SKM-1 (cell line): ENCODE data around the gene G6PC3.

Source experiments
- DNase-seq: peaks from one replicate; lab custom pipeline; 2025; ENCODE audit not compliant: unreplicated experiment; lab: John Stamatoyannopoulos, UW

Gene G6PC3

DNA sequence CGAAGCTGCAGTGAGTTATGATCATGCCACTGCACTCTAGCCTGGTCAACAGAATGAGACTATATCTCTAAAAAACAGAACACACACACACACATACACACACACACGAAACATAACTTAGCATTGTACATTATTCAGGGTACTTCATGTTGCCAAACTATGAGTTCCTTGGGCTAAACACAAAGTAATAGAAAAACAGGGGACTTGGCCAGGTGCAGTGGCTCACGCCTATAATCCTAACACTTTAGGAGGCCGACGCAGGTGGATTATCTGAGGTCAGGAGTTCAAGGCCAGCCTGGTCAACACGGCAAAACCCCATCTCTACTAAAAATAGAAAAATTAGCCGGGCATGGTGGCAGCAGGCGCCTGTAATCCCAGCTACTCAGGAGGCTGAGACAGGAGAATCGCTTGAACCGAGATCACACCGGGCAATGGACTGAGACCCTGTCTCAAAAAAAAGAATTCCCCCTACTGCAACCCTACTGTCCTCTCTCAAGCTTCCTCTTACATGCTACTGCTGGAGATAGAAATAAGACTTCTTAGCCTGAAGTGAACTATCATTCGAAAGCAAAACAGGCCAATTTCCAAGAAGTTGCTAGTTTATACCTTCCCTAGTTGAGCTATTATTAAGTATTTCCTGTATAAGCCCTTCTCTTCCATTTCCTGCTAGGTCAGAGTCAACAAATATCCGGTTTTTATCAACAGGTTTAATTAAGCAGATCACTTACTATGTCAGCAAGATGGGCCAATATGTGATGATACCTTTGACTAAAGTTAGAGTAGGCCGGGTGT, 11.2 kb upstream of the G6PC3 start:
- DNase-seq: no peak

DNA sequence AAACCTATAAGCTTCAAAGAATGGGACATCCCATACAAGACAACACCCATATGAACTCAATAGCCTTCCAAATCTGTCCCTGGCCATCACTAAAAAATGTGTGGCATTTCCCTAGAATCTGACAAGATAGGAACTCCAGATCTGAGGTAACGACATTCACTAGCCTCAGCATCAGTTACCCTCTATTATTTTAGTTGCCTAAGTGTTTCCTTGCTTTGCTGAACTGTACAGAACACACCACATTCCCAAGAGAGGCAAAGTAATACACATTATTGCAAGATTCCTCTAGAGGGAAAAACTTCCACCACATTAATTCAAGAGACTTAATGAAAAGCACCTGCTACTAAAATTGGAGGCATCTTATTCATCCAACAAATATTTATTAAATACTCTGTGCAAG, 9.1 kb upstream of the G6PC3 start:
- no peak for DNase-seq

DNA sequence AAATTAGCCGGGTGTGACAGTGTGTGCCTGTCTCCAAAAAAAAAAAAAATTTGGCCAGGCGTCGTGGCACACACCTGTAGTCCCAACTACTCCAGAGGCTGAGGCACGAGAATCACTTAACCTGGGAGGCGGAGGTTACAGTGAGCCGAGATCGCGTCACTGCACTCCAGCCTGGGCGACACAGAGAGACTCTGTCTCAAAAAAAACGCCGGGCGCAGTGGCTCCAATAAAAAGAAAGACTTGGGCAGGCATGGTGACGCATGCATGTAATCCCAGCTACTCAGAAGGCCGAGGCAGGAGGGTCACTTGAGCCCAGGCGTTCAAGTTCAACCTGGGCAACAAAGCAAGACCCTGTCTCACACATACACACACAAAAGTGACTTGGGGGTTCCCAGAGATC, 7.7 kb upstream of the G6PC3 start:
- no peak for DNase-seq

DNA sequence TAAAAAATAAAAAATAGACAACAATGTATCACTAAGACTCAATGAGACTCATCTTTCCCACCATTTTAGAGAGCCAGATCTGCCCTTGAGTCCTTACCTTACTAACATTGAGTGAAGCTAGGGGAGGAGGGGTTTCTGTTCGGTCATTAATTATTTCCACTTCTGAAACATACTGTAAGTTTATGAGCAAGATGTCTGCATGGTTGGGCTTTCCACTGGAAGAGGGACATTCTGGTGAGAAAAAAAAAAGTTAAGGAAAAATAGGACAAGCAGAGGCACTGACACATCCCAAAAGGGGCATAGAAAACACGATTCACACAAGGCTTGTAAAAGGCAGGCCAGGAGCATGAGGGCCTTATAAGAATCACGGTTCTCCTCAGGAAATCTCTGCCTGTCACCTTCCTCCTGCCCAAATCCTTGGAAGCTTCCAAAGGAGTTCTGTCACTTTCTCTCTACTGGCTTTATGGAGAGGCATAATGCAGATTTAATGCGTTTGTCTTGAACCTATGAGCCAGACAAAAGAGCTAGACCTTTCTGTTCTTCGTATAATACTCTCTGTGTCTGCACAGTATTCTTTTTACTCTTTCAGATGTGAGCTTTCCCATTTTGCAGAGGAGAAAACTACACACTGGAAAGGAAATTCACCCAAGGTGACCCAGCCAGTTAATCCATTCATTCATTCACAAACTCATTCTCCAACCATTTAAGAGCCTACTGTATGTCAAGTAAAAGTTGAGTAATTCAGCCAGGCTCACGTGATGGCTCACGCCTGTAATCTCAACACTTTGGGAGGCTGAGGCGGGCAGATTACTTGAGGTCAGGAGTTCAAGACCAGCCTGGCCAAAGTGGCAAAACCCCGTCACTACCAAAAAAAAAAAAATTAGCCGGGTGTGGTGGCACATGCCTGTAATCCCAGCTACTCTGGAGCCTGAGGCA, 6.6 kb upstream of the G6PC3 start:
- DNase-seq: no peak

DNA sequence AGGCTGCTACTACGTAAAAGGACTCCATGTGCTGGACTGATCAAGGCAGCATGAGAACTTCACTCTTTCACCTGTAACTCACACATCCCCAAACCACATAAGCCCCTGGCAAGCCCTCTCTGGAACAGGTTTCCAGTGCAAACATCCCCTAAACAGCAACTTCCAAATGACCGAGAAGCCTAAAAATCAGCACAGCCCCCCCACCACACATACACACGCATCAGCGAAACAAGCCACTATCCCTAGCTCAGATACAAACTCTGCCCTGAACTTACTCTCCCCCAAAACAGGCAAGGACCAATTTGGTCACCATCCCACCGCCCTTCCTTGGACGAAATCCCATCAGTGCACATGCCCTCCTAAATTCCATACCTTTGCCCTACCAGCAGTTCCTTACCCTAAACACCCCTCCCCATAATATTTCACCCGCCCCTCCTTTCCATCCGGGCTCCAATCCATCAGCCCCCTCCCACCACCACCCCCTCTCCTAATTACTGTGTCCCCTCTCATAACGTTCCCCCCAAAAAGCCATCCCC, 4.8 kb upstream of the G6PC3 start:
- DNase-seq: no peak

DNA sequence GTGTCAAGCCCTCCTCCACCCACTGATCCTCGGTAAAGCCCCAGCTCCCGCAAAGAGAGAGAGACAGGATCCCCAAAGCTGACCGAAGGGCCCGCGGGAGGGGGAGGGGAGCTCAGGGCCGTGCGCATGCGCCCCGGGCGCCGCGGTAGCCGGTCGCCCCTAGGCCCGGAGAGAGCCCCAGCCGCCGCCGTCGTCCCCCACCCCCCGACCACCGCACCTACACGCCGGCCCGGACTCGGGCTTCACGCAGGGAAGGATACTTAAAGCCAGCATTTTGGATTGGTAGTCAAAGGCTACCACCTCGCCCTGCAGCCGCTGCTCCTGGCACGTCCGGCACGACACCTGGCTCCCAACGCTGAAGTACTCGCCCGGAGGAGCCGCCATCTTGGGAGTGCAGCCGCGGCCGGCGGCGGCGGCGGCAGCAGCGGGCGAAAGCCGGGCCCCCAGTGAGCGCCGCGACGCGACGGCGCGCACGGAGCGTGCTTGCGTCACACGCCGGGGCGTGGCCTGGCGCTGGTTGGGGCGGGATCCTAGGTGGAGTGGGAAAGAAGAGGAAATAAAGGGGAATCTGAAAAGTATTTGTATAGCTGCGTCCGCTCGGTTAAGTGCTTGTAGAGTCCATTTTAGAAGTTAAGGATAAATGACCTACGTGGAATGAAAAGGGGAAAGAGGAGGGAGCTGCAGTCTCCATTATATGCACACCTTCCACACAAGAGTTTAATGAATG, 4.2 kb upstream of the G6PC3 start, which contains the start of gene LSM12:
Gene LSM12 (minus strand): TSS at position 468 of the 727 bp plus-strand sequence. CDS start 84 bp downstream, at position 384.
- DNase-seq: peak; percentile 86

DNA sequence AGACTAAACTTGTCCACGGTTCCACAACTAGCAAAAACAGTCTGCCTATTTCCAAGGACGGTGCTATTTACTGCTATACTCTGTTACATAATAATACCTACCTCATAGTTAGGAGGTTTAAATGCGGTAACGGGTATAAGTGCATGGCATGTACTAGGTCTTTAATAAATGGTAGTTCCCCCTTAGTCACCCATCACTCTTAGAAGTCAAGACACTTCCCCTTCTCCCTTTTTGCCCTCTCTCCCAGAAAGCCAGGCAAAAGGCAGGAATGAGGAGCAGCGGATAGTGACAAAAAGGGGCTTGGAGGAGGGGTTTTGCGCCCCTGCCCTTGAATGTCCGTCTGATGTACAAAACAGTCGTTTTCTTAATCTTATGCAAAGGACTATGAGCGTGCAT, 3.0 kb upstream of the G6PC3 start:
- DNase-seq: no peak

DNA sequence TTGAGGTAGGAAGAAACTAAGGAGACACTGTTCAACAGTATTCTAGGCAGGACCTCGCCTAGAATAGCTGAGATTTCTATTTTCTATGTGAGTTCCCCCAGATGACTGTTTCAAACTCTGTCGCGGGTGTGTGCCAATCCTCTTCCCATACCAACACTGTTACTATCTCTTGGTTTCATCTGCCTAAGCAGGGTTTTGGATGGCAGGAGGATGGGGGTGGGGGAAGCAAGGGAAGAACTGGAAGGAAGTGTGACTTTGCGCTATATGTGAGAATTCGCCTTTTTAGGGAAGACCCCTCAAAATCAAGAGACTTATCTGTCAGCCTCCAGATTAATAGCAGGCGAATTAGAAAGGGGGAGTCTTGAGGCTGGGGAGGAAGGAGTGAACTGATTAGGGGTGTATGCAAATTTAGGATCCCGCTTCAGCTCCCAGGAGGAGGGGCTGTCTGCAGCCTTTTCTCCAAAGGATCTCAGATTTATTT, 521 bp upstream of the G6PC3 start:
- DNase-seq: no peak

DNA sequence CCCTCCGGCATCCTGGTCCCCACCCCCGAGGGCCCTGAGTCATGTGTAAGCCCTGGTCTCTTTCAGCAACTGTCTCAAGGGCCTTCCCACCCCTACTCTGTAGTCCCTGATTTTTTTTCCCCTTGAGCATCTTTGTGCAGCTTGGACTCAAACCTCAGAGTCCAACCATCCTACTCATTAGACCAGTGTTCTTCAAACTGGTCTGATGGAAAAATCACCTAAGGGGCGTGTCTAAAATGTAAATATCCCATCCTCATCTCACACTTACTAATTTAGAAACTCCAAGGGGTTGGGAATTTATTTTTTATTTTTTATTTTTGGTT, 624 bp downstream of the G6PC3 start:
- DNase-seq: no peak

DNA sequence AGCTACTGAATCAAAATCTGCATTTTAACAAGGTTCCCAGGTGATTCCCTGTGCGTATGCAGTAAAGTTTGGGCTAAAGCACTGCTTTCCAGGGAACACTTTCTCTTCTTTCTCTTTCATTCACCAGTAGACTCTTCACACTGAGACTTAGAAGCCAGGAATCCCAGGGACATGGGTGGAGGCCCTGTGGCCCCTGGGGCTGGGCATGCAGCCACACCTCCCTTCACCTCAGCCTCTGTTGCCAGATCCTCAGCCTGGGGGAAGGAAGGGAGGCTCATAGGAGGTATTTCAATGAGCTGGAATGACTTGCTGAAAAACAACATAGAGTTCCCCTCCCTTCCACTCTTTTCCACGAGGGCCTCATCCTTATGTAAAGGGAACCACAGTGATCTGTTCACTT, 1.2 kb downstream of the G6PC3 start:
- DNase-seq: no peak

DNA sequence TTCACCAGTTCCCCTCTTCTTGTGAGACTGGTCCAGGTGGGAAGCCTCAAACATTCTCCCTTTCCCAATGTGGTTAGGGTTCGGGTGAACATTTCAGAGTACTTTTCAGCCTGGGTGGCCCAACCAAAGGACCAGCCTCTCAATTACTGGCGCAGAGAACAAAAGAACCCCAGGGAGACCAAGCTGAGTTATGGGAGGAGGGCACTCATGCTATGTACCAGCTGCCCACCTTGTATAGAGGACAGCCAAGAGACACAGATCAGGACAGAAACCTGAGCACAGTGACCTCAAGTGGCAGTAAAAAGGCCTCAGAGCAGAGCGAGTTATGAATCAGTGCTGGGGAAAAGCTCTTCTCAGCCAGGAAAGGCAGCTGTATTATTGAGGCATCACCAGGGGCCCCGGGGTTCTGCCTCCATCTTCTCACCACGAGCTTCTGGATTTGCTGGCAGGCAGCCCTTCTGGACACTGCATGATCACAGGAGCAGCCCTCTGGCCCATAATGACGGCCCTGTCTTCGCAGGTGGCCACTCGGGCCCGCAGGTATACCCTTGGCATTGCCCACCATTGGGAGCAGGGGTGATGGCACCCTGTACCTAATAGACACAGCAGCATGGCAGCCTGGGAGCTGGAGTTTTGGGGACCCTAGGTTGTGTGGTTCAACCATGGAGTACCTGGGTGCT, 3.8 kb downstream of the G6PC3 start:
- DNase-seq: no peak

DNA sequence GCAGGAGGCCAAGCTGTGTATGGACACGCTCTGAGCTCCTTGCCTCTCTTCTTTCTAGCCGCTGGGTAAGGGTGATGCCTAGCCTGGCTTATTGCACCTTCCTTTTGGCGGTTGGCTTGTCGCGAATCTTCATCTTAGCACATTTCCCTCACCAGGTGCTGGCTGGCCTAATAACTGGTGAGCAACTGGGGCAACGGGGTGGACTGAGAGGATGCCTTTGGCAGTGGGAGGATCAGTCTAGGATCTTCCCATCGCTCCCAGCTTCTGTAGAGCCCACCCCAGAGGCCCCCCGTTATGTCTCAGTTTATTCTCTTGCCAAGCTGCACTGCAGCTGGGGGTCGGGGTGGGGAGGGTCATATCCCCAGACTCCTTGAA, 4.4 kb downstream of the G6PC3 start:
- no peak for DNase-seq

DNA sequence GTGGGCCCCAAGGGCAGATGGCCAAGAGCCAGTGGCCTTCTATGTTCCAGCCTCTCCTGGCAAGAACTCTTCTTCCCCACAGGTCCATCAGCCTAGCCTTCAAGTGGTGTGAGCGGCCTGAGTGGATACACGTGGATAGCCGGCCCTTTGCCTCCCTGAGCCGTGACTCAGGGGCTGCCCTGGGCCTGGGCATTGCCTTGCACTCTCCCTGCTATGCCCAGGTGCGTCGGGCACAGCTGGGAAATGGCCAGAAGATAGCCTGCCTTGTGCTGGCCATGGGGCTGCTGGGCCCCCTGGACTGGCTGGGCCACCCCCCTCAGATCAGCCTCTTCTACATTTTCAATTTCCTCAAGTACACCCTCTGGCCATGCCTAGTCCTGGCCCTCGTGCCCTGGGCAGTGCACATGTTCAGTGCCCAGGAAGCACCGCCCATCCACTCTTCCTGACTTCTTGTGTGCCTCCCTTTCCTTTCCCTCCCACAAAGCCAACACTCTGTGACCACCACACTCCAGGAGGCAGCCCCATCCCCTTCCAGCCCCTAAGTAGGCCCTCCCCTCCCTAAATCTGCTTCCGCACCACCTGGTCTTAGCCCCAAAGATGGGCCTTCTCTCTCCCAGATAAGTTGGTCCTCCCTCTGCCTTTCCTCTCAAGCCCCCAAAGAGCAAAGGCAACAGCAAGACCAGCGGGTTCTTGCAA, 5.2 kb downstream of the G6PC3 start:
- no peak for DNase-seq

DNA sequence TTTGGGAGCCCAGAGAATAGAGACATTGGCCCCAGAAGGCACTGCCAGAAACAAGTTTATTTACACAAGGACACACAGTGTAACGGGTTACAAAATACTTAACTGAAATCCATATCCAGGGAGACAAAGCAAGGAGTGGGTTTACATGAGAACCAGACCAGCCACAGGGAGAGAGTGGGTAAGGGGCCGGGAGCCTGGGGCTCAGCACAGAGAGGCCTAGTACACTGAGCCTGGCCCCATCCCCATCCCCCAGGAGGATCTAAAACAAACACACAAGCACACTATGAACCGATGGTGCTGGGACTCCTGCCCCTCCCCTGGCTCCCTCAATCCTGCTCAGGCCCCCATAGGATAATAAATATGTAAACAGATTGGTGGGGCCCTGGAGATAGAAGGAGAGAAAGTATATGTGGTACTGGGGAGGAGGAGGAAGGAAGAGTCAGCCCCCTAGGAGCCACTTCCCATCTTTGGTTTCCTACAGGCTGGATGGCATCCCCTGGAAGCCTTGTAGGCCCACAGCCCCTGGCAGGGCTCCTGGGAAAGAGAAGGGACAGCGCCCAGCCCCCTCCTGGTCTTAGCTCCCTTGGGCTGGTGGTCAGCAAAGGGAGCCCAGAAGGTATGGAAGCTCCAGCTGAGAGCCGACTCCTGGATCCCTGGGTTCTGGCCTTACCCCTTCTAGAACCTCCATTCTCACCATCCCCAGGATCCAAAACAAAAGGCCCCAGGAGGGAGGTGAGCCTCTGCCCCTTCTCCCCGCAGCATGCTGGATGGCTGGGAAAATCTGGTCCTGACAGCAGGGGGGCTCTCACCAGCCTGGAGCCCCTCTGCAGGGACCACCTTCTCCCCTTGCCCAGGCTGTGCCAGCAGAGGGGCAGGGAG, 6.4 kb downstream of the G6PC3 start:
- no peak for DNase-seq

DNA sequence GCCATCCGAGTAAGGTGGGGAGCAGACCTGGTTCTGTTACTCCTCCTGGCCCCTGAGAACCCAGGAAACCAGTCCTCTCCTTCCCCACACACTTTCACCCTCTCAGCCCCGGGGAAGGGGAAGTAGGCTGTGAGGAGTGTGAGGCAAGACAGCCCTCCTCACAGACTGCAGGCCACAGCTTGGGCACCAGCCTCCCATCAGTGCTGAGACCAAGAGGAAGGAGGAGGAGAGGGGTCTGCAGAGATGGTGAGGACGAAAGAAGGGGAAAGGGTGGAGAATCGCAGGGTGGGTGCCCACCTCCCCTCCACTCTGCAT, 7.0 kb downstream of the G6PC3 start:
- DNase-seq: peak; percentile 69

DNA sequence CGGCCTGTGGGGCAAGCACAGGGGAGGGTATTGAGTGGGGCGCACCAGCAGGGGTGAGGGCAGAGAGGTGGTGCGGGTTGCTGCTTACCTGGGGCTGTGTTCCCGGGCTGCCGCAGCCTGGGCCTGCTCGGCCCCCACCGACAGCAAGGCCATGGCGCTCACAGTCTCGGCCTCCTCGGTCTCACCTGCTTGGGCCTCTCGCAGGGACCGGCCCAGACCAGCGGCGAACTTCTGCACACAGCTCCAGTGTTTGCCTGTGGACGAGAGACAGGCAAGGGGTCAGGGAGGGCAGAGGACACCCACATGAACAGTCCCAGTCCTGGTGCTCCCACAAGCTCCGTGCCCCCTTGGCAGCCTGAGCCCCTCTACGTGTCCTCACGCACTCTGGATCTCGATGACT, 7.9 kb downstream of the G6PC3 start:
- no peak for DNase-seq

DNA sequence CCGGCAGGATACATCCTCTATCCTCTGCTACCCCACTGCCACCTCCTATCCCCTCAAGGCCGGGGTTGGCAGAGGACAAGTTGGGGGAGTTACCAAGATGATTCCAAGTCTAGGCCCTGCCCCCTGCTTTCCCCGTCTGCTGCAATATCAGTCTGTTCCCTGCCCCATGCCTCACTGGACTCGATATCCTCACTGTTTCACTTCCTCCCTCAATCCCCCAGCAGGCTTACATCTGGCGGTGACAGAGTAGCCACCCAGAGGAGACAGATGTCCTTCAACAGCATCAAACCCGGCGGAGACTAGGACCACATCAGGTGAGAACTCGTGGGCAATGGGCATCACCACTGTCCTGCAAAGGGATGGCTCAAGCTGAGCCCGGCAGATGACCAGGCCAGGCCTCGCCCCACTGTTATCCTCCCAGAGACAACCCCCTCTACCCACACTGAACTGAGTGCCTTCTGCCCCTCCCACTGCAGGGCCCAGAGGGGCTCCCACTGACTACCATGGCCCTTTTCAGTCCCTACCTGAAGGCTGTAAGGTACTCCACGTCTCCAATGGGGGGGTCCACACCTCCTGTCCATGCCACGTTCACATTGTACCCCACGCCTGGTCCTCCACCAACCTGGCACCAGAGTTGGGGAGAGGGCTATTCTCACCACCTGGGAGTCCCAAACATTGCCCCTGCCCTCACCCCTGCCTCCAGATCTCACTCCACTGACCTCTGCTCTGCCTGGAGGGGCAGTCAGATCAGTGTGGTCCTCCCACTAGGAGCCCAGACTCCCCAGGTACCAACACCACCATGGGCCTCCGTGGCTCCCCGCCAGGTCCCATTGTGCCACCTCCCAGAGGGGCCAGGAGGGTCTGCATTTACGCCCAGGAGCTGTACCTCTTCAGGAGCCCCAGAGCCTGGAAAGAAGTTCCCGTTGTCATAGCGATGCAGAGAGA, 9.6 kb downstream of the G6PC3 start:
- no peak for DNase-seq

DNA sequence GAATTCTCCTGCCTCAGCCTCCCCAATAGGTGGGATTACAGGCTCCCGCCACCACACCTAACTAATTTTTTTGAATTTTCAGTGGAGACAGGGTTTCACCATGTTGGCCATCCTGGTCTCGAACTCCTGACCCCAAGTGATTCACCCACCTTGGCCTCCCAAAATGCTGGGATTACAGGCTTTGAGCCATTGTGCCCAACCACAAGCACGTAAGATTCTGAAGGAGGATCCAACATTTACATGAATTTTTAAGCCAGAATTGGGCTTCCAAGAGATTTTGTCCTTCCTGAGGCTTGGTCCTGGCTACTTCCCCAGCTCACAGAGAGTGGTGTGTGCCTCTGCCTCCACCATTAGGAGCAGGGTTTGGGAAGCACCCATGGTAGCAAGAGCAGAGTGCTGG, 11.1 kb downstream of the G6PC3 start:
- DNase-seq: no peak
